BE2C (cell line): ENCODE measurements around the gene VIPR1.
"Not testable (repeated sequence)": the region's sequence is repeated elsewhere in the genome, so short reads cannot be mapped to it uniquely, and the experiment has no call there.

Source experiments
- DNase-seq: peaks from one replicate; pipeline ENCODE4 v3.0.0-alpha.2; 2020
- H3K27me3 ChIP-seq: fragments of 250-450 bp; sonication (Bioruptor Pico); 2 replicates; pipeline ENCODE4 v1.5.1; 2020; ENCODE audit warnings: mild to moderate bottlenecking
- H3K36me3 ChIP-seq: fragments of 250-450 bp; sonication (Bioruptor Pico); 2 replicates; pipeline ENCODE4 v1.5.1; 2020; ENCODE audit warnings: mild to moderate bottlenecking
- H3K4me1 ChIP-seq: fragments of 250-450 bp; sonication (Bioruptor Pico); 2 replicates; pipeline ENCODE4 v1.5.1; 2020
- H3K4me3 ChIP-seq: 2 replicates; pipeline ENCODE4 v1.5.1; 2011; ENCODE audit warnings: low read depth, low read length
- H3K9me3 ChIP-seq: fragments of 250-450 bp; sonication (Bioruptor Pico); 2 replicates; pipeline ENCODE4 v1.5.1; 2020
- CTCF ChIP-seq: IDR thresholded peaks from 2 replicates; pipeline ENCODE4 v1.5.1; 2012; ENCODE audit warnings: mild to moderate bottlenecking, low read depth, low read length

VIPR1 gene

GRCh38 chr3:42575137-42575741, 72.8 kb downstream of the VIPR1 start:
- no peak for TF ChIP-seq CTCF
- Histone ChIP-seq H3K4me1 (no peaks in the 10 kb centered on the region), H3K27me3 (no peaks in the 10 kb centered on the region), H3K4me3 (no peak overlapping the region), H3K9me3 (no peaks in the 10 kb centered on the region), H3K36me3 (no peaks in the 10 kb centered on the region)
- DNase-seq, result no peak

GRCh38 chr3:42578054-42578453, 75.6 kb downstream of the VIPR1 start:
- DNase-seq, result no peak
- TF ChIP-seq CTCF, result no peak
- Histone ChIP-seq H3K4me3 (no peak overlapping the region), H3K9me3 (no peaks in the 10 kb centered on the region), H3K27me3 (no peaks in the 10 kb centered on the region), H3K4me1 (no peaks in the 10 kb centered on the region), H3K36me3 (no peaks in the 10 kb centered on the region)

- H3K27me3 ChIP-seq, H3K9me3 ChIP-seq, DNase-seq, H3K4me3 ChIP-seq, H3K36me3 ChIP-seq, H3K4me1 ChIP-seq: not testable (repeated sequence)
Observed at GRCh38 chr3:42579346-42579745, 76.9 kb downstream of the VIPR1 start.

GRCh38 chr3:42581400-42581708, 78.9 kb downstream of the VIPR1 start:
- no peak for TF ChIP-seq CTCF
- H3K27me3 ChIP-seq, result no peaks in the 10 kb centered on the region
- H3K9me3 ChIP-seq, result no peaks in the 10 kb centered on the region
- no peaks in the 10 kb centered on the region for H3K4me1 ChIP-seq
- DNase-seq, result no peak
- H3K36me3 ChIP-seq, result no peaks in the 10 kb centered on the region
- H3K4me3 ChIP-seq, result peak overlapping the region; percentile 74

GRCh38 chr3:42581709-42582473, 79.4 kb downstream of the VIPR1 start, which contains the start of gene SEC22C:
SEC22C (minus strand) TSS chr3:42581967; CDS start chr3:42569046, 12,921 bp downstream.
- H3K4me1 ChIP-seq, result no peaks in the 10 kb centered on the region
- peak; percentile 92 for DNase-seq
- no peaks in the 10 kb centered on the region for H3K36me3 ChIP-seq
- H3K9me3 ChIP-seq, result no peaks in the 10 kb centered on the region
- peak within 1 kb of the TSS; percentile 74 for H3K4me3 ChIP-seq
- TF ChIP-seq CTCF, result no peak
- H3K27me3 ChIP-seq, result no peaks in the 10 kb centered on the region

GRCh38 chr3:42582474-42583070, 80.1 kb downstream of the VIPR1 start:
- H3K9me3 ChIP-seq, result no peaks in the 10 kb centered on the region
- no peaks in the 10 kb centered on the region for H3K27me3 ChIP-seq
- no peaks in the 10 kb centered on the region for H3K36me3 ChIP-seq
- H3K4me1 ChIP-seq, result no peaks in the 10 kb centered on the region
- peak; percentile 17; the same call in 1 of the 2 replicates for TF ChIP-seq CTCF
- no peak for DNase-seq
- H3K4me3 ChIP-seq, result peak overlapping the region; percentile 74
